Activated T-helper 9 cell treated with anti-CD3 and anti-CD28 coated beads, Interleukin-2, amount 50 U/mL, for 16 hours (primary cell): ENCODE measurements around the gene PTCD1.
"Not testable (repeated sequence)": the region's sequence is repeated elsewhere in the genome, so short reads cannot be mapped to it uniquely, and the experiment has no call there.

Source experiments
- DNase-seq: peaks from one replicate; pipeline ENCODE4 v3.0.0-alpha.2; 2020; ENCODE audit warnings: low read depth

PTCD1 gene

DNA sequence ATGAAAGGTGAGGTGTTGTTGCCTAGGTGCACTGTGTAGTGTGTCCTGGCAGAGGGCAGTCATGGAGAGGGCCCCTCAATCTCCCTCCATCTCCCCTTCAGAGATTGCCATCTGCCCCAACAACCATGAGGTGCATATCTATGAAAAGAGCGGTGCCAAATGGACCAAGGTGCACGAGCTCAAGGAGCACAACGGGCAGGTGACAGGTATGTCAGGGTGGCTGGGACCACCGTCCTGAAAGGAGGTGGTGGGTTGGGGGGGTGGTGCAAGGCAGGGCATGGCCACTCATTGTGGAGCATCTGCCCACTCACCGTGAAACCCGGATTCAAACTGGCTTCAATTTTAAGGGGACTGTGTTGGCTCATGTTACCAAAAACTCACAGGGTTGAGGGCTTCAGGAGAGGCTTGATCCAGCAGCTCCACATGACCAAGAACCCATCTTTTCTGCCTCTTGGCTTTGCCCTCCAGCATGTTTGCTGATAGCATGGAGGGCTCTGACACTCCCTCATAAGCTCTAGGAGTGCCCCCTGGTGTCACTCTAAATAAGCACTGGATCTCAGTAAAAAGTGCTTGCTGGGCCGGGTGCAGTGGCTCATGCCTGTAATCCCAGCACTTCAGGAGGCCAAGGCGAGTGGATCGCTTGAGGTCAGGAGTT, 51.9 kb downstream of the PTCD1 start:
- no peak for DNase-seq

DNA sequence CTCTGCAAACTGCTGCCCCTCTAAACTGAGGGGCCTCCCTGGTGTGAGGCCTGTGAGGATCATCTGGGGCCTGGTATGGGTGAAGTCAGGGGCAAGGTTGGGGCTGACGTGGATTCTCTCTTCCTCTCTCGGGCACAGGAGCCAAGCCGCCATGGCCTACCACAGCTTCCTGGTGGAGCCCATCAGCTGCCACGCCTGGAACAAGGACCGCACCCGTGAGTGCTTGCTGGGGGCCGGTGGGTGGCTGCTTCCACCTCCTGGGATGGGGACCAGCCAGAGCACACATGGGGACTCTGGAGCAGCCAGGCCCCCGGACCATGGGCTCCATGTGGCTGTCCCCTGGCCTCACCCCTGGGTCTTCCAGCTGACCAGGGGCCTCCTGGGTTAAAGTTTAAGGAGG, 53.0 kb downstream of the PTCD1 start:
- DNase-seq: no peak

DNA sequence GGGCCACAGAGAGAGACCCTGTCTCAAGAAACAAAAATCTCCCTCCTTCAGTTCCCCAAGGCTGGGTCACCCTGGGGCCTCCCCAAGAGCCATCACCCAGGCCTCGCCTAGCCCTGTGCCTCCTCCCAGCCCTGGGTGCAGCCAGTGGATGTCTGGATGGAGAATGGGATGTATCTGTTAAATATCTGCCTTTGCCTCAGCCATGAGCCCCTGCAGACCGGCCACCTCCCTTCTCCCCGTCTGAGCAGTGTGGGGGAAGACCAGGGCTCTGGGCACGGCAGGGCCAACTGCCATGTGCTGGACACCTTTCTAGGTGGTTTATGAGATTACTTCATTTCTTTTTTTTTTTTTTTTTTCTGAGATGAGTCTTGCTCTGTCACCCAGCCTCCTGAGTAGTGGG, 54.1 kb downstream of the PTCD1 start:
- DNase-seq: no peak

DNA sequence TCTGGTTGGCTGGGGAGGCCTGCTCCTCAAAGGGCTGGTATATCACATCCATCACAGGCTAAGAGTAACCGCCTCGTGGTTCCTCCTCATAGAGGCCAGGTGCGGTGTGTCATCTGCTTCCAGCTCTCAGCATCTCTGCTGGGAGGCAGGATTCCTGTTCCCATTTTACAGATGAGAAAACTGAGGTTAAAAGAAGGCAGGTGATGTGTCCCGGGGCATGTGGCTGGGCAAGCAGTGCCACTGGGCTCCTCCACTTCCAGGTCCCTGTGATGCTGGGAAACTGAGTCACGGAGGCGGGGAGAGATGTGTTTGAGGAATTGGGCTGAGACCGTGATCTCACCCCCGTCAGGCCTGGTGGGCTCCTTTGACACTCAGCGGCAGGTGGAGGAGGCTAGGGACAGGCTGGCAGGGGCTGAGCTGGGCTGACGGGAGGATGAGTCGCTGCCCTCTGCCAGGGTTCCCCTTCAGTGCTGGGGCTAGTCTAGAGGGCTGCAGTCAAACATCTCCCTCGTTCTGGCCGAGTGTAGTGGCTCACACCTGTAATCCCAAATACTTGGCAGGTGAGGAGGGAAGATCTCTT, 54.7 kb downstream of the PTCD1 start:
- DNase-seq: no peak

DNA sequence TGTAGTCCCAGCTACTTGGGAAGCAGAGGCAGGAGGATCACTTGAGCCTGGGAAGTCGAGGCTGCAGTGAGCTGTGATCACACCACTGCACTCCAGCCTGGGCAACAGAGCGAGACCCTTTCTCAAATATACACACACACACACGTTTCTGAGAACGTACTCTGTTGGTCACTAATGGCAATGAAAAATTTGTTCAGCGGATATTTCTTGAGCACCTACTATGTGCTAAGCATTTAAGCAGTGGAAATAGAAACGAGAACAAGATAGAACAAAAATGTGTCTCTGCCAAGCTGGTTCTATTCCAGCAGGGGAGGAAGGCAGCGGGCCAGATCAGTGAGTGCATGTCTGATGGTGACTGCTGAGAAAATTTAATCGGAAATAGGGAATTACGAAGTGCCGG, 55.4 kb downstream of the PTCD1 start:
- no peak for DNase-seq

DNA sequence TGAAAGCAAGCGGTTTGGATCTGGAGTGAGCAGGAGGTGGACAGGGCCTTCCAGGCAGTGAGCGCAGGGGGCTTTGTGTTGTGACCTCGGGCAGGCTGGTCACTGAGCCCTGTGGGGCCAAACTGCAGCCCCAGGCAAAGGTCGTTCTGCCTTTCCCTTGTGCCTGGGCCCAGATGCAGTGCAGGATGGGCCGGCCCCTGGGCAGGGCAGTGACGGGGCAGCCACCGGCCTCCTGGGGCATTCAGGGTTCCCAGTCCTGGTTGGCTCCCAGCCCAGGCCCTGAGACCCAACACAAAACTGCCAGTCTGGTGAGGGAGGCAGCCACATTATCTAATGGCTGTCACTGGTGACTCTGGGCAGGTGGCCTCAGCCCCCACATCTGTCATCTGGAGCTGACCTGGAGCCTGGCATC, 56.9 kb downstream of the PTCD1 start:
- no peak for DNase-seq

DNA sequence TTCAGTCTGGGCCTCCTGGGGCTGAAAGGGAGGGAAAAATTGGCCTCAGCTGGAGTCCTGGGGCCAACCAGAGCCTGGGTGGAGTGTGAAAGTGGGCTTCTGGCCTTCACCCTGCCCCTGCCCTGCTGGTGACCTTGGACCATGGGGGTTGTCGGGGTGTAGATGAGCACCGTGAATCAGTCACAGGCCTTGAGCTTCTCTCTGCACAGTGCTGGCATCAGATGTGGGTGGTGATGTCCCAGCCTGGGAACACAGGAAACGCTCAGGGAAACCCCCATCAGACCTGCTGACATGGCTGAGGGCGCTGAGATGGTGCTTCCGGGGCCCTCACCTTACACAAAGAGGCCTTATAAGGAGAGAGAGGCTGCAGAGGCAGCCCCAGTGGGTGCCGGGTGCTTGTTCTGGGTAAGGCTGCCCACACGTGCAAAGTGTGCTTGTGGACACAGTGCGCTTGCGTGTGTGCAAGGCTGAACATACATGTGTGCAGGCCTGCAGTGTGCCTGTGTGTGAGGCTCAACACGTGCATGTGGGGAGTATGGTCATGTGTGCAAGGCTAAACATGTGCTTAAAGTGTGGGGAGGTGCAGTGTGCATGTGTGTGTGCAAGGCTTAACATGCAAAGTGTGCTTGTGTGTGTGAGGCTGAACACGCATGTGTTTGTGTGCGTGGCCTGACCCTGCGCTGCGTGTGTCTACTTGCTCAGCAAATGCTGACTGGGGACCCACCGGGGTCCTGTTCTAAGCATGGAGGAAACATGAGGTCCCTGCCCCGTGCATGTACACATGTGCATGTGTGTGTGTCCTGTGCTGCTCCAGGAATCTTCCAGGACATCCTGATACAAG, 57.6 kb downstream of the PTCD1 start:
- peak; percentile 83 for DNase-seq

DNA sequence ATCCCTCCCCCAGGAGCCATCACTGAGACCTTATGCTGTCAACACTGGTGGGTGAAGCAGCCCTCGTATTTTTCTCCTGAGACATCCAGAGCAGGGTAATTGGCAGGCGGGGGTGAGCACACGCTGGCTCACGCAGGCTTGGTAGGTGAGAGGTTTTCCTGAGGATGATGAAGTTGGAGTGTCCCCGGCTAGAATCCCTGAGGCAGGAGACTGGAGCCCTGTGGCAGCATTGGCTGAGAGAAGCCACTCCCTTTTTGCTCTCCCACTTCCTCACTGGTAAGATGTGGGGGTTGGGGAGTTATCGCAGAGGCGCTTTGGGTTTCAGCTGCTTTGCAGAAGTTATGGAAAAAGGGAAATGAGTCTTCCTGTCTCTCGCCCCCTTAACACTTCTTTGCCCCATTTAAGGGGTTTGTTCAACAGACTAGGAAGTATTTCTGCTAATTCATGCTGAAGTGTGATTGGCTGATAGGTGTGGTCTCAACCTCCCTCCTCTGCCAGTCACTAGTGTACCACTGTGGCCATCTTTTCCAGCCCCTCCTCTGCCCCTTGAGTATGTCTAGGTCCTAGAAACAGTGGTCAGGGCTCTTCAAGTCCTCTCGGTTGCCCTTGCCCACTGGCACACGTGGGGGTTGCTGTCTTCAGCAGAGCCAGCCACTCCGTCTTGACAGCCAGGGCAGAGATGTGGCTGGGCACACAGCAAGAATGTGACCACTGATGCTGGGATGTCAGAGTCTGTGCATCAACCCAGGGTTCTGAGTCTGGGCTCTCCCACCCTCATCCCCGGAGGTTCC, 58.4 kb downstream of the PTCD1 start:
- no peak for DNase-seq

DNA sequence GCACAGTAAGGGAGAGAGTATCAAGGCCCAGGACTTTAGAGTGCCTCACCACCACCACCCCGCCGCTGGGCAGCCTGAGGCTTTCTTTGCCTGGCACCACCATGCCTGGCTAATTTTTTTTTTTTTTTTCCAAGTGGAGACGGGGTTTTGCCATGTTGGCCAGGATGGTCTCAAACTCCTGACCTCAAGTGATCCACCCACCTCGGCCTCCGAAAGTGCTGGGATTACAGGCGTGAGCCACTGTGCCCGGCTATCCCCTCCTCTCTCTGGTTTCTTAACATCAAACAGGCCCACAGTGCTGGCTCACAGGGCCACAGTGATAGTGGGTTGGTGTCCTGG, 58.9 kb downstream of the PTCD1 start:
- DNase-seq: not testable (repeated sequence)

DNA sequence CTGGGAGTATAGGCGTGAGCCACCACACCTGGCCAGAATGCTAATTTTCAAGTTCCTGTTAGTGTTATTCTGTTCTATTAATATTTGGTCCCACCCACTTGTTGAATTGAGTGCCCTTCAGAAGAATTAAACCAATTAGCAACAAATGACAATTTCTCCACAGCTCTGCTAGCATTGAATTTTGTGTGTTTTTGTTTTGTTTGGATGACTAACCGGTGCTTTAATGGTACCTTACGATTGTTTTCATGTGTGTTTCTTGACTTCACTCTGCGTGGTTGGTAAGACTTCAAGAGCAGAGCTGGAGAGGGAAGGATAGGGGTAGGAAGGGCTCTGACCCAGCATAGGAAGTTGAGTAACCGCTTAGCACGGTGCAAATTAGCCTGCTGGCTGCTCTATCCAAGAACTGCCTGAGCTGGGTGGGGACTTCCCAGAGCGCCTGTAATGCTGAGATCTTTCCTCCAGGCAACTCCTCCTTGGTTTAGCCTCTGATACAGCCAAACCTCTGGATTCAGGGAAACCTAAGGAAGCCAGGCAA, 59.5 kb downstream of the PTCD1 start:
- peak; percentile 40 for DNase-seq

DNA sequence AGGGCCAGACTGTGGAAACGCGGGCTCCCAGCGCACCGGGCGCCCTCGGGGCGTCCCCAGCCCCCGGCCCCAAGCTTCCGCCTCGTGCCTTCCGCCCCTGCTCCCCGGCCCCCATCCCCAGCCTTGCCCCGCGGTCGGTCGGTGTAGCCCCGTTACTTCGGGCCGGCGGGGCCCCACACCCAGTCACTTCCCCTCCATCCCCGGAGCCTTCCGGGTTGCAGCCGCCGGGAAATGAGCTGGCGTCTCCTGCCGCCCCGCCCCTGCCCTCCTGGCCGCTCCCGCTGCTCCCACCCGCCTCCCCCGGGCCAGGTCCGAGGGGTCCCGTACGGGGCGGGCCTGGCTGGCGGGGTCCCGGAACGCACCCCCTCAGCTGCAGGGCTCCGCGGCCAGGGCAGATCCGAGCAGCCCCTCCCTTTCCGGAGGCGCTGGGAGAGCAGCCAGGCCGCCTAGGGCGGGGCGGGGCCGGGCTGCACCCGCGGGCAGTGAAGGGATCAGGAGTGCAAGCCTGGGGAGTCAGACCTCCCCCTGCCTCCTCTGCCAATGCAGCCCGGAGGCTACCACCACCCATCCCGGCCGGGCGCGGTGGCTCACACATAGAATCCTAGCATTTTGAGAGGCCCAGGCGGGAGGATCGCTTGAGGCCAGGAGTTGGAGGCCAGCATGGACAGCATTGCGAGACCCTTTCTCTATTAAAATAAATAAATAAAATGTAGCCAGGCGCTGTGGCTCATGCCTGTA, 63.4 kb downstream of the PTCD1 start:
- DNase-seq: peak; percentile 57

DNA sequence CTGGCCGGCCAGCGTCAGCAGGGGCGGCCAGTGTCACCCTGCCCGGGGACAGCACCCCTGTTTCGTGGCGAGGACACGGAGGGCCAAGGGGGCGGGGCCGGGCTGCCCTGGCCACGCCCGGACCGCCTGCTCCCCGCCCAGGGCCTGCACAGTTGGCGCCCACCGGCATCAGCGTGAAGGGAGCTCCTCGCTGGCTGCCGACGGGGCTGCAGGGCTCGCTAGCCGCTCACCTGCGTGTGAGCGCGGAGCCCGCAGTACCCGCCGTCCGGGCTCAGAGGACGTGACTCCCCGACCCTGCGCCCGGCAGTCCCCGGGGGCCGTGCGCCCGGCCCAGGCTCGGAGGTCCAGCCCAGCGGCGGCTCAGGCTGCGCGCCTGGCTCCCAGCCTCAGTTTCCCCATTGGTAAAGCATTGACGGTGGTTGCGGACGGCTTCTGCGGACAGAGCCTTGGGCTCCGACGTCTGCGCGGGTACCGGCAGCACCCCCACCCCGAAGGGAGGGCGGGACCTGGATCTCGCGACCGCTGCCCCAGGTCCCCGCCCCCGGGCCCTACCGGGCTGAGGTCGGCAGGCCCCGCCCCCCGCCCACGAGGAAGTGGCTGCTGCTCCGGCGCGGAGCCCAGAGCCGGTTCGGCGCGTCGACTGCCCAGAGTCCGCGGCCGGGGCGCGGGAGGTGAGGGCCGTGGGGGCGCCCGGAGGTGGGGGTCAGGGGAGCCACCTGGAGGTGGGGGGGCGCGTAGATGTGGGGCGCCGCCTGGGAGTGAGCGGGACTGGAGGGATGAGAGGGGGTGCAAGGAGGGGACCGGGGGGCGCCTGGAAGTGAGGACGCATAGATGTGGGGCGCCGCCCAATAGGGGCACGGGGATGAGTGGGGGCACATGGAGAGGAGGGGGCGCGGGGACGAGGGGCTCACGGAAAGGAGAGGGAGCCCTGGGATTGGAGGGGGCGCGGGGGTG, 64.2 kb downstream of the PTCD1 start, which contains the start of gene ARPC1B:
ARPC1B (plus strand) TSS at position 620 of the 954 bp plus-strand sequence. CDS start 10,985 bp downstream, outside the sequence.
- peak; percentile 82 for DNase-seq

DNA sequence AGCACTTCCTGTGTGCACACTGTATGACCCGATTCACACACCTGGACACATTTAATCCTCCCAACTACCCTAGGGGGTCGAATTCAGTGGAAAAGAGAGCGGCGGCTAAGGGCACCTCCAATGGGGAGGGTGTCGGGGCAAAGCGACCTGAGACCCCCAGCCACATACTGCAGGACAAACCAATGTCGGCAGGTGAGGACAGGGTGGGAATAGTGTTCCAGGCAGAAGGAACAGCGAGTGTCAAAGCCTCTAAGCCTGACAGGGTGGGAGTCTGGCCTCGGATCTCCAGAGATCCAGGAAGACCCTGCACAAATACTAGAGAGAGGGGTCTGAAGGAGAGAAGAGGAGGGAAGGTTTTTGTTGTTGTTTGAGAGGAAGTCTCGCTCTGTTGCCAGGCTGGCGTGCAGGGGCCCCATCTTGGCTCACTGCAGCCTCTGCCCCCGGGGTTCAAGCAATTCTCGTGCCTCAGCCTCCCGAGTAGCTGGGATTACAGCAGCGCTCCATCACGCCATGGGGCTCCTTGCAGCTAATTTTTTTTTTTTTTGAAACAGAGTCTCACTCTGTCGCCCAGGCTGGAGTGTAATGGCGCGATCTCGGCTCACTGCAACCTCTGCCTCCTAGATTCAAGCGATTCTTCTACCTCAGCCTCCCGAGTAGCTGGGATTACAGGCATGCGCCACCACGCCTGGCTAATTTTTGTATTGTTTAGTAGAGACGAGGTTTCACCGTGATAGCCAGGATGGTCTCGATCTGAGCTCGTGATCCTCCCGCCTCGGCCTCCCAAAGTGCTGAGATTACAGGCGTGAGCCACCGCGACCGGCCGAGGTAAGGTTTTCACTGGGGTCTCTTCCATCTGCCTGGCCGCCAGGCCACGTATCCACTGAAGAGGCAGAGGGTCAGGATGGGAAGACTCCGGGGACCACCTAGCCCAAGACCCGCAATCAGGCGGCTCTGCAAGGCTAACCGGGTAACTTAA, 65.2 kb downstream of the PTCD1 start:
- no peak for DNase-seq

DNA sequence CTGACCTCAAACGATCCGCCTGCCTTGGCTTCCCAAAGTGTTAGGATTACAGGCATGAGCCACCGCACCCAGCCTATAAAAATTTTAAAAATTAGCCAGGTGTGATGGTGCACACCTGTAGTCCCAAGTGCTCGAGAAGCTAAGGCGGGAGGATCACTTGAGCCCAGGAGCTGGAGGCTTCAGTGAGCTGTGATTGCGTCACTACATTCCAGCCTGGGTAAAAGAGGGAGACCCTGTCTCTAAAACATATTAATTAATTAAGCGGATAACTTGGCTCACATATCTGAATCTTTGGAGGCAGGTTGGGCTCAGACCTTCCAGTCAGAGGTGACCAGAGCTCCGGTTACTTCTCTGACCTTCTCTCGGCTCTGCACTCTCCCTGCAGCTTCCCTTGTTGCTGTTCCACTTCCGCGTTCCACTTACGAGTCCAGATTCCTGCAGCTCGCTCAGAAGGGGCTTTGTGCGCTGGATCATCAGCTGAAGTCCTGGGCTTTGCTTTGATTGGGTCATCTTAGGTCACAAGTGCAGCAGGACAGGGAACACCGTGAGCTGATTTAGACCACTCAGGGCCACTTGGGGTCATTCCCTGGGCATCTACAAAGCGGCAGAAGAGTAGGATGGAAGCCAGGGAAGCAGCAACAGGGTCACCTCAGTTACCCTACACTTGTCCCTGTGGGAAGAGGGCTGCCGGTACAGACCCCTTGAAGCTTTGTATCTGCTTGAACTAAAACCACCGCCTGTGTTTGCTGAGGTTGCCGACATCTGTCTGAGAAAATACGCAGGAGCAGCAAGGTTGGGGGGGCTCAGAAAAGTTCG, 66.1 kb downstream of the PTCD1 start:
- no peak for DNase-seq

DNA sequence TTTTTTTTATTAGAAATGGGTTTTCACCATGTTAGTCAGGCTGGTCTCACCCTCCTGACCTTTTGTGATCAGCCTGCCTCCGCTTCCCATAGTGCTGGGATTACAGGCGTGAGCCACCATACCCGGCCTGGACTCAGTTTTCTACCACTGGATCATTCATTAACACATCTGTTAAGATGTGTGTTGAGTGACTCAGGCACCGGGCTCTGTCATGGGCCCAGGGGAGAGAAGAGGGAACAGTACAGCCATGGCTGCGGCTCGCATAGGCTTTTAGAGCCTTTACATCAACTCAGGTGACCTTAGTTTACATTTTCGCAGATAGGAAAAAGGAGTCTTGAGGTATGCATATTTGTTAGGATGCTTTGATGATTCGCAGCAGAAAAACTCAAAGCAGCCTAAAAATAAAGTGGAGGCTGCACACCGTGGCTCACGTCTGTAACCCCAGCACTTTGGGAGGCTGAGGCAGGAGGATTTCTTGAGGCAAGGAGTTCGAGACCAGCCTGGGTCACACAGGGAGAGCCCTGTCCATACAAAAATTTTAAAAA, 67.2 kb downstream of the PTCD1 start:
- DNase-seq: no peak

DNA sequence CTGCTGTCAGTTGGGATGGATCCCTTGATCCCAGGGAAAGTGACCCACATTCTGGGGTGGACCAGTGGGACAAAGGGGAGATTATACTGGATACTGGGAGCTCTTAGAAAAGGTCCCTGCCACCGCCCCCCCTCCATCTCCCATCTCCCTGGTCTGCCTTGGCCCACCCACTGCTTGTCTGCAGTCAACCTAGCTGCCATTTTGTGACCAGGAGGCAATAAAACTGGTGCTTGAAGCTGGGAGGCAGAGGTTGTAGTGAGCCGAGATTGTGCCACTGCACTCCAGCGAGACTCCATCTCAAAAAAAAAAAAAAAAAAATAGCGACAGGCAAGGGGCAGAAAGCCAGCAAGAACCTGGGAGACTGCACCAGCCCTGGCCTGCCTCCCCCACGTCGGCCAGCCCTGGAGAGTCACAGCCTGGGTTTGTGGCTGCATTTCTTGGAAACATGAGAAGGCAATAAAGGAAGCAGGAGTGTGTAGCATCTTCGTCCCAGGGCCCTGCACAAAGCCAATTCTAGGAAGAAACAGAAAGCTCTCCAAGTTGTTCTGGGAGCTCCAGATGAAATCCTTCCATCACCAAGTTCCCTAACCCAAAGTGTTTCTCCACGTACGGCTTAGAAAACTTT, 68.7 kb downstream of the PTCD1 start:
- DNase-seq: no peak

DNA sequence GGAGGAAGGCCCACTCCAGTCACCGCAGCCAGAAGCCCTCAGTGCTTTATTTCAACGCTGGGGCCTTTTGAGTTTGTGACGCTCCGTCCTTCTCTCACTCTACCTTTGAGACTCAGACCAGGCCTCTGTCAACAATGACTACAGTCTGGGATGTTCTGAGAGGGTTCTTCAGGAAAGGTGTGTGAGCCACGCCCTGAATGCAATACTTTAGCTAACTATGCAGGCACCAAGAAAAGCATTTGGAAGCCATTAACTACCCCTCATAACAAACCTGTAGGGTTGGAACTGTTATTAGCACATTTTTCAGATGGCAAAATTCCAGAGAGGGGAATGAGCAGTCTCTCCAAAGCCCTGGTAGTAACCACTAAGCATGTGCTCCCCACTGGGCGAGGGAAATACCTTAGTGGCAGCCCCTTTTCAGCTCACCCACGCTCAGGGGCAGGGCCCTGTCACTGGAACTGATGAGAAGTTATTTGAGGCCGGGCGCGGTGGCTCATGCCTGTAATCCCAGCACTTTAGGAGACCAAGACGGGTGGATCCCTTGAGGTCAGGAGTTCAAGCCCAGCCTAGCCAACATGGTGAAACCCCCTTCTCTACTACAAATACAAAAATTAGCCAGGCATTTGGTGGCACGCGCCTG, 69.7 kb downstream of the PTCD1 start:
- DNase-seq: no peak
